NCI-H2029 (cell line): ENCODE measurements around the gene CD3G.

Source experiments
- DNase-seq: peaks from one replicate; lab custom pipeline; 2025; lab: John Stamatoyannopoulos, UW

The CD3G gene

DNA sequence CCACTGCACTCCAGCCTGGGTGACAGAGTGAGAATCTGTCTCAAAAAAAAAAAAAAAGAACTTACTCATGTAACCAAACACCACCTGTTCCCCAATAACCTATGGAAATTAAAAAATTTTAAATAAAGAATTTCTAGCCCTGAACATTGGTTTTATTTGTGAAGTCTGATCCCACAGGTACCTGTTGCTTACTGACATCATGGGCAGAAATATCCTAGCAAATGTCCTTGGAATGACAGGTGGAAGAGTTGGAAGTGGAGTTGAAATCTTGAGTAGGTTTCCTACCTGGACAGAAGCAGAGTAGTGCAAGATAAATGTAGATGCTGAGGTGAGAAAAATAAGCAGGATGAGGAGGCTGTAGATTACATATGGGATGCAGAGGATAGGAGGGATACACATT lies 18.9 kb upstream of the CD3G start:
- DNase-seq: no peak

DNA sequence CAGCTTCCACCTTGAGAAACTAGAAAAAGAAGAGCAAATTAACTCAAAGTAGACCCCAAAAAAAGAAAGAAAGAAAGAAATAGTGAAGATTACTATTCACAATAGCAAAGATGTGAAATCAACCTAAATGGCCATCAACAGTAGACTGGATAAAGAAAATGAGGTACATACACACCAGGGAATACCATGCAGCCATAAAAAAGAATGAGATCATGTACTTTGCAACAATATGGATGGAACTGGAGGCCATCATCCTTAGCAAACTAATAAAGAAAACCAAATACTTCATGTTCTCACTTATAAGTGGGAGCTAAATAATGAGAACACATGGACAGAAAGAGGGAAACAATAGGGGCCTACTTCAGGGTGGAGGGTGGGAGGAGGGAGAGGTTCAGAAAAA lies 15.4 kb upstream of the CD3G start:
- no peak for DNase-seq

DNA sequence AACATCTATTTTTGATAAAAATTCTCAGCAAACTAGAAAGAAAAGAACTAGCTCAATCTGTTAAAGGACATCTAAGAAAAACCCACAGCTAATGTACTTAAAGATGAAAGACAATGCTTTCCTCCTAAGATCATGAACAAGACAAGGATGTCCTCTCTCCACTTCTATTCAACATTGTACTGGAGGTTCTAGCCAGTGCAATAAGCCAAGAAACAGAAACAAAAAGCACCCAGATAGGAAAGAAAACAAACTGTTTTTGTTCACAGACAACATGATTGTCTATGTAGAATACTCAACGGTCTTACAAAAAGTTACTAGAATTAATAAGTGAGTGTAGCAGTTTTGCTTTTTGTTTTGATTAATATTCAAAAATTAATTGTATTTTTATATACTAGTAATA lies 9.4 kb upstream of the CD3G start:
- DNase-seq: no peak

DNA sequence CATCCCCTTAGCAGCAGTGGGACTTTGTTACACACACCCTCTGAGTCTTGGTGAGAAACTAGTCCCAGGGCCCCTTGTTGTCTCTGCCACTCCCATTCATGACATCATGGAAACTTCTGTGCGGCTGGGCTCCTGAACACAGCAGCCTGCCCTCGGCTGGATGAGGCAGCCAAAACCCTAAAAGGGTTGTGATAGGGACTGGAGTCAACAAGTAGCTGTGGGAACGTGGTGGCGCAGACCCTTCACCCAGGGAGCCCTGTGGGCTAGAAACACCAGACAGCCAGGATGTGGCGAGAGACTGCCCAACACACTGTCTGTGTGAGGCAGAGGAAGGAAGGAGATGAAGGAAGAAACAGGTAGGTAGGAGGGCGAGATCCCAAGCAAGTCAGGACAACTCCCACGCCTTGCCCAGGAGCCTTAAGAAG lies 5.5 kb upstream of the CD3G start:
- no peak for DNase-seq

DNA sequence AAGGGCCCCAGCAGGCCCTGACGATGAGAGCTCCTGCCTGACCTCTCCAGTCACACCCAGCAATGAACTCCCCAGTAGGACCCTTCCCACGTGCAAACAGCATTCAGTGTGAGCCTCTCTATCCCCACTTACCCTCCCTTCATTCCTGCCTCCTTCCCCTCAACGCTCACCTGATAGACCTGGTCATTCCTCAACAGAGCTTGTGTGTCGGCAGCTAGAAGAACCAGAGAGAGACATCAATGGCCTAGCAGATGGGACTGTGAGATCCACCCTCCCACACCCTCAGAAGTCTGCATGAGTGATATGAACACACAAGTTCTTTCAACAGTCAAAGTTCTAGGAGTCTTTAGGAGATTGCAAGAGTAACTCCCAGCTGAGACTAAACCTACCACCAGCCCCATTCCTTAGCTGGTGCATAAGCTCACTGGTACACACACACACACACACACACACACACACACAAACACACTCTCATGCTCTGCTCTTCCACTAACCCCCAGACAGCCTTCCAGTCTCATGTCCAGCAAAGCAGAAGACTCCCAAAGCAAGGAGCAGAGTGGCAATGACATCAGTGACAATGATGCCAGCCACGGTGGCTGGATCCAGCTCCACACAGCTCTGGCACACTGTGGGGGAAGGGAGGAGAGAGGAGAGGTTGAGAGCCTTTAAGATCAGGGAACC lies 4.7 kb upstream of the CD3G start:
- DNase-seq: no peak

DNA sequence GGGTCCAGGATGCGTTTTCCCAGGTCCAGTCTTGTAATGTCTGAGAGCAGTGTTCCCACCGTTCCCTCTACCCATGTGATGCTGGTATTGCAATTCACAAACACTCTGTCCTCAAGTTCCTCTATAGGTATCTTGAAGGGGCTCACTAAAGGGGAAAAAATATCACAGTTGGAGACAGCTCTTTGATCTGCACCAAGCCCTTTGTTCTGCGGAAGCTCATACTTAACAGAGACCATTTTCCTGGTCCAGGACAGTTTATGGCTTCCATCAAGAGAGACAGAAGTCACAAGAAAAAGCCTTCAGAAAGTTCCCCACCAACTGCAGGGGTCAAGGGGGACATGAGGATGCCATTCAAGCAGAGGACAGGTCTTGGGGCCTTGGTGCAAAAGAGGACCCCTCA lies 3.7 kb upstream of the CD3G start:
- no peak for DNase-seq

DNA sequence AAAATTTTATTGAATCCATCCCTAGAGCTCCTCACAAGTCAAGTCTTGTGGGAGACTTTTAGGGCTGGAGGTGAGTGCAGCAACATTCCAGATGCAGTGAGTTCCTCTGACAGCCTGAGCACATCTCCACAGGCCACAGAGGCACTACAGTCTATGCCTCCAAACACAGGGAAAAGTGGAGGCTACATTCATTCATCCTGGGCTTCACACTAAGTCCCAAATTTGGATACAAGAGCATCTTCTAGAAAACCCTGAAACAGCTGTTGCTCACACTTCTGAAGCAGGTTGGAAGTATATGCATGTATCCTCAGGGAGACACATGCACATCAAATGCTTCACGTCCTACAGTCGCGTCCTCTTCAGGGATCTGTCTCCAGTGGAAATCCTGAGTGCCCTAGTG lies 2.9 kb upstream of the CD3G start:
- DNase-seq: no peak

DNA sequence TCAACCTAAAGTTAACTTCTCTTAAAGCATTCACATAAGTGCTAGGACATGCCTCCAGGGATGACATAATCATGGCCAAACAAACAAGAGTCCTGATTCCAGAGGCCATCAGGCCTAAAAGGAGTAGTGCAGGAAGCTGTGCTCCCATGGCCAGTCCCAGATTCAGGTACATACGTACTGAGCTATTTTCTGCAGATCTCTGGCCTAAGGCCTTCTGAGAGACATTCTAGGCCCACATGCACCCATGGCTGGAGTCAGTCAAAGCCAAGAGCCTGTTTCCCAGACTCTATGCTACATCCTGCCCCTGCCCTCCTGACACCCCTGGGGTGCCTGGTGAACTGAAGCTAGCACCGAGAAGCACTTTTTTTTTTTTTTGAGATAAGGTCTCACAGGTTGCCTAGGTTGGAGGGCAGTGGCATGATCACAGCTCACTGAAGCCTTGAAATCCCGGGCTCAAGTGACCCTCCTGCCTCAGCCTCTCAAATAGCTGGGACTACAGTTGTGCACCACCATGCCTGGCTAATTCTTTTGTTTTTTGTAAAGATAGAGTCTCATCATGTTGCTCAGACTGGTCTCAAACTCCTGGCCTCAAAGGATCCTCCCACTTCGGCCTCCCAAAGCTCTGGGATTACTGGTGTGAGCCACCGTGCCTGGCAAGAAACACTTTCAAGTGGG lies 2.2 kb upstream of the CD3G start:
- no peak for DNase-seq

DNA sequence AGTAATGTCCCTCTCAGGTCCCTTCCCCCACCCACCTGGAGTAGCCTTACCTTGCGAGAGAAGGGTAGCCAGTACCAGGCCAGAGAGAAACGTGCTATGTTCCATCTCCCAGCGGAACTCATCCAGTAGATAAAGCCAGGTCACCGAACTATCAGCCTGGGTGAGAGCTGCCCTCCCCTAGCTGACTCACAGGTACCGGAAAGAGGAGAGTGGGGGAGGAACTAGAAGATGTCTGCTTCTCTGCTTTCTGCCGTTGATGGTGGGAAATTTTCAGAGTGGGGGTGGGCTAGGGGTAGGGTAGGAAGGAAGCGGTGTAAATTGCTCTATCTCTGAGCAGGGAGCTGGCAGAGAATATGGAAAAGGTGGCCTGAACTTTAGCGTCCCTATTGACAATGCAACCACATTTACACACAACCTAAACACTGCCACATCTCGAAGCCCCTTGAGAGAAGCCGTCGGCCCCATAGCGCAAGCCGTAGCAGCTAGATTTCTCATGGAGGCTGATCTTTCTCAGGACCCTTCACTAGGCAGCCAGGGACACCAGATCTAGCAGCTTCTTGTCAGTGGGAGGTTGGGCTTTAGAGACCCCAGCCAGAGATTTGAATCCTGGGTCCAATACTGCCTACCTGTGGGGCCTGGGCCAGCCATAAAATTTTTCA lies 1.5 kb upstream of the CD3G start, which contains the start of gene CD3D:
Gene CD3D, minus strand, starts transcription at position 203 of the 659 bp plus-strand sequence. Its CDS starts 98 bp downstream, at position 105.
- no peak for DNase-seq

DNA sequence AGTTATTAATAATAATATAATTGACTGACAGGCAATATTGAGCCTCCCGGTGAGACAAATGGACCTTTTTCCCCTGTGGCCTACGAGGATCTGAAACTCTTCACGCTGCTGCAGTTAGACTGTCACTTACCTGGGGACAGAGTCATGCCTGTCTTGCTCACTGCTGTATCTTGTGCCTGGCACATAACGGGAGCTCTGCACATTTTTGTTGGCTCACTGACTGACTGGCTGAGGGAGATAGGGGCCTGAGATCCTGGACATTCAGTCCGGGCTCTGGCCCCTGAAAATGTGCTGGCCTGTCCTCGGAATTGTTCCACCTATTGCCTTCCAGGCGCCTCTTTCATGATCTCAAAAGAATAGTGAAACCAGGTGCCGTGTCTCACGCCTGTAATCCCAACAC lies 896 bp upstream of the CD3G start:
- DNase-seq: no peak

DNA sequence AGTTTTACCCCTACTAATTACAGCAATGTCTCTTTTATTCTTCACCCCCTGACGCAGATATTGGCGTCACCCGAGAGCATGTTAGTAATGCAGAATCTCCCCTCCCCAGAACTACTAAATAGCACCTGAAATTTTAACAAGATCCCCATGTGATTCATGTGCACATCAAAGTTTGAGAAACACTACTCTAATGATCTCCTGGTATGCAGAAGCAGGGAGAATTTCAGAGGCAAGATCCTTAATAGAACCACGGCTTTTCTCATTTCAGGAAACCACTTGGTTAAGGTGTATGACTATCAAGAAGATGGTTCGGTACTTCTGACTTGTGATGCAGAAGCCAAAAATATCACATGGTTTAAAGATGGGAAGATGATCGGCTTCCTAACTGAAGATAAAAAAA lies 5.3 kb downstream of the CD3G start:
- no peak for DNase-seq

DNA sequence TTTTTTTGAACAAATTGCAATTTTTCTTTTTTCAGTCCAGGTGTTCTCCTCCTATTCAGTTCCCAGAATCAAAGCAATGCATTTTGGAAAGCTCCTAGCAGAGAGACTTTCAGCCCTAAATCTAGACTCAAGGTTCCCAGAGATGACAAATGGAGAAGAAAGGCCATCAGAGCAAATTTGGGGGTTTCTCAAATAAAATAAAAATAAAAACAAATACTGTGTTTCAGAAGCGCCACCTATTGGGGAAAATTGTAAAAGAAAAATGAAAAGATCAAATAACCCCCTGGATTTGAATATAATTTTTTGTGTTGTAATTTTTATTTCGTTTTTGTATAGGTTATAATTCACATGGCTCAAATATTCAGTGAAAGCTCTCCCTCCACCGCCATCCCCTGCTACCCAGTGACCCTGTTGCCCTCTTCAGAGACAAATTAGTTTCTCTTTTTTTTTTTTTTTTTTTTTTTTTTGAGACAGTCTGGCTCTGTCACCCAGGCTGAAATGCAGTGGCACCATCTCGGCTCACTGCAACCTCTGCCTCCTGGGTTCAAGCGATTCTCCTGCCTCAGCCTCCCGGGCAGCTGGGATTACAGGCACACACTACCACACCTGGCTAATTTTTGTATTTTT lies 9.1 kb downstream of the CD3G start:
- no peak for DNase-seq

DNA sequence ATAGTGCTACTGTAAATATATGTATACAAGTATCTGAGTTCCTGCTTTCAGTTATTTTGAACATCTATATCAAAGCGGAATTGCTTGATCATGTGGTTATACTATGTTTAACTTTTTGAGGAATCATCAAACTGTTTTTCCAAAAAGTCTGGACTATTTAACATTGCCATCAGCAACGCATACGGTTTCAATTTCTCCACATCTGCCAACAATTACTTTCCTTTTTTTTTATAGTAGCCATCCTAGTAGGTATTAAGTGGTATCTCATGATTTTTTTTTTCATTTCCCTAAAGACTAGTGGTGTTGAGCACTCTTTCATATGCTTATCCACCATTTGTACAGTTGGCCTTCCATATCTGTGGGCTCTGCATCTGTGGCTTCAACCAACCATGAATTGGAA lies 13.9 kb downstream of the CD3G start:
- no peak for DNase-seq

DNA sequence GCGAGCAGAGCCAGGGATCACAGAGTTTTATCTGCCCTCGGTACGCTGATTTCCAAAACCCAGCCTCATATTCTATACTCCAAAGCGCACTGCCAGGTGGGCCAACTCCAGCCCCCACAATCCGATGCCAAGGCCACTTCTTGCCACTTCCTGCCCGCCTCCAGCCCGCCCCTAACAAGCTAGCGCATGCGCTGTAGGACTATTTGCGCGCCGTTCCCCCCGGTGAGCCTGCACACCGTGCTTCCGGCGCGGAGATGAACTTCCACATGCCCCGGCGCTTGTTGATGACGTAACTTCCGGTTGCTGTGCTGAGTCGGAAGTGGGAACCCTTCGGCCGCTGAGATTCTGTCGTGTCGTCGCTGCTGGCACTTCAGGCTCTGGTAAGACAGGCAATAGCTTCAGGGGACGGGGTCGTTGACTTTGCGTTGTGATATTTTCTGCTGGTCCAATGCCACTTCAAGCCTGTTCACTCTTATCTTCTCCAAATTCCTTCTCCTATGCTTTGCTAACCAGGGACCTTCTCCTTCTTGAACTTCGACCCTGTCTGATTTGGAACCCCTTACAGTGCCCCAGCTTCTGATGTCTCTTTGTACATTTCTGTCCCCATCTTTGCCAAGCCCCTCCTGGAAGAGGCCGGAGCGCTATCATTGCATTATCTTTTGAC lies 15.3 kb downstream of the CD3G start, which contains the start of gene UBE4A:
Gene UBE4A, plus strand, starts transcription at position 306 of the 664 bp plus-strand sequence. CDS start 5,481 bp downstream, outside the sequence.
- peak; percentile 91 for DNase-seq

DNA sequence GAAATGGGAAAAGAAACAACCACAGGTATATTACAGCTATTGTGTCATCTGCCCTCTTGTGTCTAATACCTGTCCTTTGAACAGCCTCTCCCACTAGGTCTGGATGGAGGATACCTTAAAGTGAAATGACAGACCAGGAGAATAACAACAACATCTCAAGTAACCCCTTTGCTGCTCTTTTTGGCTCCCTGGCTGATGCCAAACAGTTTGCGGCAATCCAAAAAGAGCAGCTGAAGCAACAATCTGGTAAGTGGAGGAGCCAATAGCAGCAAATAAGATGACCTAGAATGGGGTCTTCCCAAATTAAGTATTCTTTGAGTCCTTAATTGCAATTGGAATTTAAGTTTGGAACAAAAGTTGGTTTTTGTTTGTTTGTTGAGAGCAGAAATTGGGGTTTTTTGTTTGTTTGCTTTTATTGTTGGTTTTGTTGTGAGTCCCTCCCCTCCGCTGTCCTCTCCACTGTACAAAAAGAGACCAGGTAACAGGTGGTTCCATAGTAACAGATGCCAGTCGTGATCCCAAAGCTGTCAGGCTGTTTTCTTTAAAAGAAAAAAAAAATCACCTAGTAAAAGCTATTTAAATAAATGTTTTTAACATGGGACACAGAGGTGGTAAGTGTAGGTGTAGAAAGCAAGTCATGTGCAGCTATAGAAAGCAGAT lies 20.9 kb downstream of the CD3G start:
- no peak for DNase-seq

DNA sequence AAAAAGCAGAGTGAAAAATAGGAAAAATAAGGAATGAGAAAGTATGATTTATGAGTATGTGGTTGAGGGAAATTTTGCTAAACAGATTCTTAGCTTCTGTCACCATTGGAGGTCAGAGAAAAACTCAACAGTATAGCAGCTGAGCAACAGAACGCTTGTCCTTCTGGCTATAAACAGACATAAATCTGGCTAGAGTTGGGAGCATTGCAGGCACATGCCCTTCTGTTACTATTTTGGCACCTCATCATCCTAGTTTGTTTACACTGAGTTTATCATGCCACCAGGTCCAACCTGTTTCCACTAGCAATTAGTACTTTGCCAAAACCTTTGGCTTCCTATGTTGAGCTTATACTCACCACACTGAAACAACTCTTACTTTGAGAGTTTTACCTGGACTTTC lies 22.1 kb downstream of the CD3G start:
- no peak for DNase-seq

DNA sequence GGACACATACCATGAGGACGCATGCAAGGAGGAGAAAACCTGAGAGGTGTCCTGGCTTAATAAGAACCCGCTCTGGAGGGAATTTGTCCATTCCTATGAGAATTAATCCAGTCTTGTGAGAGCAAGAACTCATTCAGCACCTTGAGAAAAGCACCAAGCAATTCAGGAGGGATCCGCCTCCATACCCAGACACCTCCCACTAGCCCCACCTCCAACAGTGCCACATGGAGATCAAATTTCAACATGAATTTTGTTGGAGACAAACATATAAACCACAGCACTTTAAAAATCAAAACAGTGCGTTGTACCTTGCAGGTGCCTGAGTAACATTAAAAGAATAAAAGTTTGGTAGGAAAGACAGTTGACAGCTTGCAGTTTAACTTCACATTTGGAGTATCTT lies 26.6 kb downstream of the CD3G start:
- DNase-seq: no peak

DNA sequence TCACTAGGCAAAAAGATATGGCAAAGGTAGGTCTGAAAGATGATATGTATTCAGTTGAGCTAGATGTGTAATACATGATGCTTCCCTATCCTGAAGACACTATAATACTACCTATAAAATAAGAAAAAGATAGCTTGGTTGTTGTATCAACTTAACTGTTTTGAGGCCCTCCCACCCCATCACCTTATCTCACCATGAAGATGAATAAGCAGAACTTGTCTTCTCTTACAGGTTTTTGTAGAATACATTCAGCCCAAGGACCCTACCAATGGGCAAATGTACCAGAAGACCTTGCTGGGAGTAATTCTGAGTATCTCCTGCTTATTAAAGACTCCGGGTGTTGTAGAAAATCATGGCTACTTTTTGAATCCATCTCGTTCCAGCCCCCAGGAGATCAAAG lies 29.1 kb downstream of the CD3G start:
- no peak for DNase-seq

DNA sequence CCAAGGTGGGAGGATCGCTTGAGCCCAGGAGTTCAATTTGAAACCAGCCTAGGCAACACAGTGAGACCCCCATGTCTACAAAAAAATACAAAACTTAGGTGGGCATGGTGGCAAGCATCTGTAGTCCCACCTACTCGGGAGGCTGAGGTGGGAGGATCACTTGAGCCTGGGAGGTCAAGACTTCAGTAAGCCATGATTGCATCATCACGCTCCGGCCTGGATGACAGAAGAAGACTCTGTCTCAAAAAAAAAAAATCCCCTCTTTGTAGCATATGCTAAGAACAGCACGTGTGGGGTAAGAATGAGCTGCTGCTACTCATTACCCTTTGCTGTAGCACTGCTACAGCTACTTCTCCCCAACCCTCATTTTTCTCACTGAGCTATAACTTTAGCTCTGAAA lies 29.7 kb downstream of the CD3G start:
- no peak for DNase-seq

DNA sequence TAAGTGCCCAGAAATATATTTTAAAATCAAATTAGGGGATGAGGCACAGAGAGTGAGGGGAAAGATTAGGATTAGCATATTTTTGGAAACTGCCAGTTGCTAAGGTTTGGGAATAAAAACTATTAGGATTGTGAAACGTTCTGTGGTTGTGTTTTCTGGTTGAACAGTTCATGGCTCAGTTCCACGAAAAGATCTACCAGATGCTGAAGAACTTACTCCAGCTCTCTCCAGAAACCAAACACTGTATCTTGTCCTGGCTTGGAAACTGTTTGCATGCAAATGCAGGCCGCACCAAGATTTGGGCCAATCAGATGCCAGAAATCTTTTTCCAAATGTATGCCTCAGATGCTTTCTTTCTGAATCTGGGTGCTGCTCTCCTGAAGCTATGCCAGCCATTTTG lies 30.6 kb downstream of the CD3G start:
- no peak for DNase-seq

DNA sequence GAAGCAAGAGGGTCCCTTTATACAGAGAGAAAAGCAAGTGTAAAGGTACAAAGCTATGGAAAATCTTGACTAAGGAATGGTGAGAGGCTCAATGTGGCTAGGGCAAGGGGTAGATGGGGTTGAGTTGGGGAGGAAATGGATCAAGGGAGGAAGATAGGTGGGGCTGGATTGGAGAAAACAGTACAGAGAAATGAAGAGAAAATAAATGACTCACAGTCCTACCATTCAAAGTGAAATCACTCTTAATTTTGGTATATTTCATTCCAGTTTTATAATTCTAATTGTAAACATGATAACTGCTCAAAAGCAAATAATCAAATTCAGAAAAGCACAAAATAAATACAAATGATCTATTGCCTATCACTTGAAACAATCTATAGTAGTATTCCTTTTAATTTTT lies 31.8 kb downstream of the CD3G start:
- DNase-seq: no peak

DNA sequence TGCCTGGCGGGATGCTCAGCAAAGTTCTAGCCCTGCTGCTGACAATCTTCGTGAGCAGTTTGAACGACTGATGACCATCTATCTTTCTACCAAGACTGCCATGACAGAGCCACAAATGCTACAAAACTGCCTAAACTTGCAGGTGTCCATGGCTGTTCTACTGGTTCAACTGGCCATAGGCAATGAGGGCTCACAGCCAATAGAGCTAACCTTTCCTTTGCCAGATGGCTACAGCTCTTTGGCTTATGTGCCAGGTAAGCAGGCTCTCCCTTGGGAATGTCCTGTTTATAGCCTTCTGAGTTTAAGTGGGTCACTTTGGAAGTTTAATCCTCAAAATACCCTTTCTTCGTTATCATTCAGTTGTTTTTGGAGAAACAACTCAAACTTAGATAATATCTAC lies 35.4 kb downstream of the CD3G start:
- DNase-seq: no peak
